ENCODE data around the gene COG5.

- TF ChIP-seq NRF1 (IDR thresholded peaks at IDR 0.05; ENCODE audit: low read depth, low read length) (no peak), CTCF (IDR thresholded peaks at IDR 0.05; ENCODE audit: control extremely low read depth in 1 of 3, insufficient read depth in 1 of 3, low read depth in 1 of 3, low read length in 3 of 3) (no peak), YY1 (IDR thresholded peaks at IDR 0.05; ENCODE audit: low read depth, low read length) (no peak), TEAD4 (IDR thresholded peaks at IDR 0.05; ENCODE audit: low read depth, low read length) (no peak), FOSL1 (IDR thresholded peaks at IDR 0.05; ENCODE audit: insufficient read depth, low read depth, low read length) (no peak), PHF8 (conservative IDR thresholded peaks at IDR 0.05; ENCODE audit: low read depth, low read length) (no peak), JUND (IDR thresholded peaks at IDR 0.05; ENCODE audit: low read length) (no peak), EZH2 (IDR thresholded peaks at IDR 0.05; ENCODE audit: low read depth, low read length, severe bottlenecking) (no peak), CHD2 (IDR thresholded peaks at IDR 0.05; ENCODE audit: low read length) (no peak), JUN (IDR thresholded peaks at IDR 0.05; ENCODE audit: low read depth, low read length) (no peak), KDM1A (IDR thresholded peaks at IDR 0.05; ENCODE audit: borderline replicate concordance, low read length) (no peak), RXRA (IDR thresholded peaks at IDR 0.05; ENCODE audit: insufficient read depth, low read depth, low read length) (no peak), POLR2A (IDR thresholded peaks at IDR 0.05; ENCODE audit: control extremely low read depth in 1 of 2, low read depth in 2 of 2, low read length in 2 of 2) (no peak), EP300 (IDR thresholded peaks at IDR 0.05; ENCODE audit: borderline replicate concordance in 1 of 2, low read depth in 2 of 2, low read length in 2 of 2) (no peak)
Observed at GRCh38 chr7:107564553-107565298, 1.0 kb upstream of the COG5 start.
